Fibroblast of skin of scalp (primary cell): ENCODE data around the gene UBE2H.
A peak's percentile ranks its signal among the peaks of the same experiment; 100 is the strongest.

Source experiments
- DNase-seq: peaks from one replicate; pipeline ENCODE4 v3.0.0-alpha.2; 2013

UBE2H gene

GRCh38 chr7:129950191-129950932, 2.4 kb downstream of the UBE2H start:
- peak; percentile 52 for DNase-seq

- peak; percentile 70 for DNase-seq
These were observed 3.2 kb downstream of the UBE2H start for GRCh38 chr7:129949292-129950133.

DNA sequence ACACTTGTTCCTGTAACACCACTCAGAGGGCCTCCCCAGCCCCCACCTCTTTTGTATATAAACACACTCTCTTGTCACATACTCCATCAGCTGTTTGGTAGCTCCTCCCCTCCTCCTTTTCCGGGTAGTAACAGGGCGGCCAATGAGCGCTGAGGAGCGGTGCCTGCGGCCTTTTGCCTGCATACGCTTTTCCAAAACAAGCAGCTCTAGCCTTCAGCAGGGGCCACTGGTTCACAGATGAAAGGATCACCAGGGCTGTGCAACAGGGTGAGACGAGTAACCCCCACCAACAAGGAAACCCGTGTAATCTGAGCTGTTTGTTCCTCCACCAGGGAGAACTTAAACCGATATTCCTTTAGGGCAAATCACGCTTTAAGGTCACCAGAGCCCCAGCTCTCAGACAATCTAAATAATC, 3.9 kb downstream of the UBE2H start:
- DNase-seq = peak; percentile 80

GRCh38 chr7:129948338-129948737, 4.4 kb downstream of the UBE2H start:
- DNase-seq = no peak

DNA sequence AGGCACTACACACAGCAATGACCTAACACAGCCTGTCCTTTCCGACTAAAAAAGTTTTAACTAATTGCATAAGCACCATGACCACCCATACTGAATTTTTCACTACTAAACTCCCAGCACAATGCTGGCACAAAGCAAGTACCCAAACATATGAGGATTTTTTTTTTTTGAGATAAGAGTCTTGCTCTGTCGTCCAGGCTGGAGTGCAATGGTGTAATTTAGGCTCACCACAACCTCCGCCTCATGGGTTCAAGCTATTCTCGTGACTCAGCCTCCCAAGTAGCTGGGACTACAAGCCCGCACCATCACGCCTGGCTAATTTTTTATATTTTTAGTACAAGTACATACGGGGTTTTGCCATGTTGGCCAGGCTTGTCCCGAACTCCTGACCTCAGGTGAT, 5.1 kb downstream of the UBE2H start:
- DNase-seq = no peak

DNA sequence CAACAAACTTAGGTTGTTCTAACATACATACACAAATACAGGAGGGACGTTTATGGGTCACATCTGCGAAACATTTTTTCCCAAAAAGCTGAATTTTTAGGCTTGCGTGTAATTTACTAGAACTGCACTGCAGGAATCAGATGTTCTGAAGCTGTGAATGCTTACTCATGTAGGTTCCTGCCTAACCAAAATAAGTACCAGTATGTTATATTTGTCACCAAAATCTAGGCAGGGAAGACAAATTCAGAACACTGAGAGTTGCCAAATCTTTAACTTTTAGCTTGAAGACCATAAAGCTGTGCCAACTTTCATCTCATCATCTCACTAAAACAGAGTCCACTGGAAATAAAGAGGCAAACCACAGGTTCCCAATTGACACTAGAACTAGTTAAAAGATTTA, 5.7 kb downstream of the UBE2H start:
- no peak for DNase-seq

DNA sequence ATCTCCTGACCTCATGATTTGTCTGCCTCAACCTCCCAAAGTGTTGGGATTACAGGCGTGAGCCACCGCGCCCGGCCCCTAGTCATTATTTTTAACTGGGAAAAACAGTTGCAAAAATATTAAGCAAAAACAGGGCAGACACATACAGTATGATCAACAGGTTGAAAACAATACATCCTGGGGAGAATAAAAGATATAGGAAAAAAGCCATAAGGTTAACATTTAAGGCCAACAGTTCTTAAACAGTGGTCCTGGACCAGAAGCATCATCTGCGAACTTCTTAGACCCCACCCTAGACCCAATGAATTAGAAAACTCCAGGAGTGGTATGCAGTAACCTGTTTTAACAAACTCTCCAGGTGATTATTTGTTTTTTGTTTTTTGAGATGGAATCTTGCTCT, 6.5 kb downstream of the UBE2H start:
- DNase-seq = no peak

GRCh38 chr7:129943352-129943751, 9.4 kb downstream of the UBE2H start:
- no peak for DNase-seq

GRCh38 chr7:129940329-129940728, 12.4 kb downstream of the UBE2H start:
- no peak for DNase-seq

DNA sequence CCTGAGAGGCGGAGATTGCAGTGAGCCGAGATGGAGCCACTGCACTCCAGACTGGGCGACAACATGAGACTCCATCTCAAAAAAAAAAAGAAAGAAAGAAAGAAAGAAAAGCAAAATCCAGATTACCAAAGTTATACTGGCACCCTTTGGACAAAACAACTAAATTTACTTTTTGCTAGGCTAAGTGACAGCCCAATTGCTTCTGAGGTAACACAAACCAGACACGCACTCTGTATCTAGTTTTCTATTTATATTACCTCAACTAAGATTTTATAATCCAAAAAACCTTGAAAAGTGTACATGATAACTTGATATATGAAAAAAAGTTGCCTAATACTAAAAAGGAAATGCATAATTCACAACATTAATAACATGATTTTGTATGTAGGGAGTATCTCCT, 12.9 kb downstream of the UBE2H start:
- no peak for DNase-seq

DNA sequence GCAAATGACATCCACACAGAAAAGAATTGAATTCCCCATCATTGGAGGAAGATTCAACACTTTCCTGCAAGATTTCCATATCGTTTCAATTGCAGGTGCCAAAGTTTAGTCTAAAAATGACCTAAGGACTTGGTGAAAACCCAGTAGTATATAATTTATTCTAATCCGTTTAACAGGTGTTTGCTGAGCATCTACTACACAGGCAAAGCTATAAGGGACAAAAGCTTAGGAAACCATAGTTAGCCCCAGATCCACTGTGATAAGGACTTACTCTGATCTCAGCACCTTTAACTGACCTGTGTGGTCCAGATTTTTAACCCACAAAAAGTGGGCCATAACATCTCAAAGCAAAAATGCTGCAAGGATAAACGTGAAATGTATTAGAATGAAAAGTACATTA, 19.1 kb downstream of the UBE2H start:
- DNase-seq = no peak

DNA sequence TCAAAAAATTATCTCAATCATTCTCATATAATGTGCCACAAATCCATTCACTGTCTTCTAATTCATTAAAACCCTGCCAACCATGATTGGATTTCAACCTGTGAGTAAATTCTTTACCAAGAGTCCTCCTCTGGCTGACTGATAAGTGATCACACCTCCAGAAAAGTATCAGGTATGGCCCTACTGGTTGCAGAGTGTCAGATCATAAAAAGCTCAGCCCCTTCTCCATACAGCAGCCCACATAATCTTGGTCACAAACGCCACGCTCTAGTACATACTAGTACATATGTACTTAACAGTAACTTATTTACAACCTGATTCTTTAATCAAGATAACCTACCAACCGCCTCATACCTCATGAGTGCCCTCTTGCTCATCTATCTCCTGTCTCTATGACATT, 26.1 kb downstream of the UBE2H start:
- DNase-seq = no peak

GRCh38 chr7:129925416-129926002, 27.3 kb downstream of the UBE2H start:
- DNase-seq = peak; percentile 79

DNA sequence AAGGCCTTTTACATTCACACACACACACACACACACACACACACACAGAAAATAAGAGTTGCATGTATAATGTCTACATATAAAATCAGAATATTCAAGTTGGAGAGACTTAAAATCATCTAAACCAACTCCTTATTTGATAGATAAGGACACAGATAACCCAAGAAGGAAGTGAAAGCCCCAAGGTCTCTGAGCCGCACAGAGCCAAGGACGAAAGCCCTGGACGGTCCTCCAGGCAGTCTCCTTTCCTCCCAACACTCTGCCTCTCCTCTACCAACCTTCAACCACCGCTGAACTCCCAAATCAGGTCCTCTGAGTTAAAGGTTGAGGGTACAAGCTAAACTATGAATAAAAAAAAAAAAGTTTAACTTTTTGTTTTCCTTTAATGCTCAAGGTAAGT, 28.2 kb downstream of the UBE2H start:
- no peak for DNase-seq

DNA sequence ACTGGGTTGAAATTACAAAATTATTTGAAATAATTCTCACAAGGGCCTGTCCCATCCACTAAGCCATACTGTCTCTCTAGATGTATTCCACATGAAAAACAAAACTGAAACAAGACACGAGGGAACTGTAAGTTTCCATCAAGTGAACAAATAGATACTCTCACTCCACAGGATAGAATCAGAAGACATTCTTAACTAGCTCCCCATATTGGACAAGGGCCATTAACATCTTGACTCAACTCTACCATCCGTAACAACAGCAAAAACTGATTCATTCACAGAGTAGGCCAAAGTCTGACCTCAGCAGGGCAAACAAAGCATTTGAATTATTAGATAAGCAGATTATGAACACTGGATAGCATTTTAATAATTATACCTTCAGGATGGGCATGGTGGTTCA, 29.1 kb downstream of the UBE2H start:
- peak; percentile 62 for DNase-seq

GRCh38 chr7:129919492-129919891, 33.3 kb downstream of the UBE2H start:
- no peak for DNase-seq

DNA sequence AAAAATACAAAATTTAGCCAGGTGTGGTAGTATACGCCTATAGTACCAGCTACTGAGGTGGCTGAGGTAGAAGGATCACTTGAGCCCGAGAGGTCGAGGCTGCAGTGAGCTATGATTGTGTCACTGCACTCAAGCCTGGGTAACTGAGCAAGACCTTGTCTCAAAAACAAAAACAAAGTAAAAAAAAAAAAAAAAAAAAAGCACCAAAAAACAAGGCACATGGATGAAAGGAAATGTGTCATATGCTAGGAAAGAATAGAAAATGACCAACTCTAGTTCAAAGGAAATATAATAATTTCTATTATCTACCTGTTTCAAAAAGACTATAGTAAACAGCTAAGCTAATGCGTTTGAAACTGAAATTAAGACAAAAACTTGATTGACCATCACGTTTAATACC, 33.8 kb downstream of the UBE2H start:
- DNase-seq = no peak

DNA sequence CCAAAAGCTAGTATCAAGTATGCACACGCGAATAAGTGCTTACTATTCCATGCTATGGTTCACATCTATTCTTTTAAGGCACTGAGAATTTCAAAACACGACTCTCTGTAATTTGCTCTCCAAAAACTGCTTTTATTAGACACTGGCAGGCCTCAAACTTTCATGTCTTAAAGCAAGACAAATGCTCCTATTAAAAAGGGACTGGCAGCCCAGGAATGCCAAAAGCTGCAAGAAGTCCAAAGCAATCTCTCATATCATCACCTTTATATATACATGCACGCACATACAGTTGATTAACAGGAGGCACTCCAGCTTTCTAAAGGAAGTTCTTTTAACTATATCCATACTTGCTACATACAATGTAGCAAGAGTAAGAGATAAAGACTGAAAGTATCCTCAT, 34.8 kb downstream of the UBE2H start:
- DNase-seq = no peak

DNA sequence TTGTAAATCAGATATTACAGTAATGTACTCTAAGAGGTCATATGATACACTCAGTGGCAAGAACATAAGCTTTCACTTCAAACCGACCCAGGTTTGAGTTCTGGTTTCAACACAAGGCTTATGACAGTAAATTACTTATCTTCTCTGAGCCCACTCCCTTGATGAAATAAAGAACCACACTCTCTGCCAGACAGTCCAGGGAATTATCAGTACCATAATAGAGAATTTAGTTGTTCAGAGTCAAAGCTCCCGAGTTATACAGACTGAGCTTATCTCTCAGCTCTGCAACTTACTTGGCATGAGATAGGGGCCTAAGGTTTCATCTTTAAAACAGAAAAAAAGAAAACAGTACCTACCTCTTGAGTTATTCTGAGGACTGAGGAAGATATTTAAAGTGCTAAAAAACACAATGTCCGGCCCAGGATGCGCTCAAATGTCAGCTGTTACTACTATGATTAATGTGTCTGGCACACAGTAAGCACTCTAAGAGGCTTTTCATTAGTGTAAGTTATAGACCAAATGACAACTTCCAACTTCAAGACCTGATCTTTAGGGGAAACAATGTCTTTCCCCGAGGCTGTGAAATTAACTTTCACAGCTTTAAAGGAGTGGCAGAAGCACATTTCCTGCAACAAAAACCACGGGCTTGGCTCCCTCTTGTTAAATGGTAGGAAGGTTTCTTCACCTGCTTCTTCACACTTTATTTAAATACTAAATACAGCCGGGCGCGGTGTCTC, 38.1 kb downstream of the UBE2H start:
- no peak for DNase-seq

DNA sequence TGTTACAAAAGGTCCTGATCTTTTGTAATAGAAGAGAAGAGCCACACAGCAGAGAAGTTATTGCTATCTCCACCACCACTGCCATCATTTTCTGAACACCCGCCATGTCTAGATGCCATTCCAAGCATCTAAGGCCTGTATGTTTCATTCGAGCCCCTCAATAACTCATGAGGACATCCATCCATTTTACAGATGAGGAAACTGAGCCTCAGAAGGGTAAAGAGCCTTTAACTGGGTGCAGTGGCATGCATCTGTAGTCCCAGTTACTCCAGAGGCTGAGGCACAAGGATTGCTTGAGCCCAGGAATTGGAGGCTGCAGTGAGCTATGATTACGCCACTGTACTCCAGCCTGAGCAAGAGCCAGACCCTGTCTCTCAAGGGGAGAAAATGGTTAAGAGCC, 39.3 kb downstream of the UBE2H start:
- no peak for DNase-seq

GRCh38 chr7:129911790-129912189, 41.0 kb downstream of the UBE2H start:
- DNase-seq = peak; percentile 12

DNA sequence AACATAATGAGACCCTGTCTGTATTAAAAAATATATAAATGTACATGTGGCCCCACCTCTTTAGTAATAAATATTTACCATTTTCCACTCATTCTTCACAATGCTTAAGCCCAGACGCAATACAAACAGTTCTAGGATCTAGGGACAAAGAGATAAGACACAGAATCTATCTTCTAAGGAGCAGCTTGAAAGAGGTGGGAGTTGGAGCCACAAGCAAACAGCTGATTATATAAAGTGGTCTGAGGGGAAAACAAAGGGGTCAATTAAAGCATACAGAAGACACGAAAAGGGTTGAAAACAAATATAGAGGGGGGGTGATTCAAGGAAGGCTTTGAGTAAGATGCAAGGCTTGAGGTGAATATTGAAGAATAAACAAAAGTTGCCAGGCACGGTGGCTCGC, 43.1 kb downstream of the UBE2H start:
- no peak for DNase-seq

GRCh38 chr7:129908181-129908580, 44.6 kb downstream of the UBE2H start:
- peak; percentile 37 for DNase-seq
